Endodermal cell (in vitro differentiated cells): Measurements from ENCODE around the gene SEC23B. TPM values are rescaled to one million over a fixed set of nuclear protein-coding genes. Genes with fewer than 3 reads are reported as not detected.

ENCODE experiments used
- DNase-seq: peaks from one replicate; pipeline ENCODE4 v3.0.0-alpha.2; 2017
- H3K27ac ChIP-seq: 2 replicates; pipeline ENCODE4 v1.5.1; 2013; ENCODE audit warnings: mild to moderate bottlenecking, low read depth, low read length, moderate library complexity
- H3K27me3 ChIP-seq: 2 replicates; pipeline ENCODE4 v1.6.1; 2013; ENCODE audit warnings: mild to moderate bottlenecking, low read length, moderate library complexity; ENCODE audit not compliant: insufficient read depth, control insufficient read depth, poor library complexity, severe bottlenecking
- H3K36me3 ChIP-seq: 2 replicates; pipeline ENCODE4 v1.7.0; 2013; ENCODE audit warnings: mild to moderate bottlenecking, low read length, moderate library complexity; ENCODE audit not compliant: control insufficient read depth, insufficient read depth
- H3K4me1 ChIP-seq: one replicate; pipeline ENCODE4 v1.7.0; 2013; ENCODE audit warnings: low read length; ENCODE audit not compliant: control insufficient read depth, insufficient read depth
- H3K4me3 ChIP-seq: 2 replicates; pipeline ENCODE4 v1.5.1; 2013; ENCODE audit warnings: mild to moderate bottlenecking, low read length, moderate library complexity
- H3K9ac ChIP-seq: 2 replicates; pipeline ENCODE4 v1.6.1; 2013; ENCODE audit warnings: mild to moderate bottlenecking, low read length, moderate library complexity; ENCODE audit not compliant: poor library complexity, severe bottlenecking; ENCODE audit errors: extremely low read depth
- H3K9me3 ChIP-seq: 2 replicates; pipeline ENCODE4 v1.6.1; 2013; ENCODE audit warnings: mild to moderate bottlenecking, low read length, moderate library complexity; ENCODE audit not compliant: control insufficient read depth
- H3K27ac Mint-ChIP-seq: 2 replicates; pipeline ENCODE4 v1.8.0; 2020; ENCODE audit warnings: mixed read lengths
- H3K27me3 Mint-ChIP-seq: 2 replicates; pipeline ENCODE4 v1.8.0; 2021; ENCODE audit warnings: mild to moderate bottlenecking, mixed read lengths; ENCODE audit not compliant: insufficient read depth
- H3K36me3 Mint-ChIP-seq: 2 replicates; pipeline ENCODE4 v1.8.0; 2020; ENCODE audit warnings: low read depth, mixed read lengths
- H3K4me1 Mint-ChIP-seq: 2 replicates; pipeline ENCODE4 v1.8.0; 2020; ENCODE audit warnings: mixed read lengths
- H3K4me3 Mint-ChIP-seq: 2 replicates; pipeline ENCODE4 v1.8.0; 2020; ENCODE audit warnings: mild to moderate bottlenecking, moderate library complexity, mixed read lengths
- H3K9me3 Mint-ChIP-seq: 2 replicates; pipeline ENCODE4 v1.8.0; 2020; ENCODE audit warnings: mild to moderate bottlenecking, mixed read lengths
- CTCF ChIP-seq: fragments of 200-600 bp; sonication (generic); conservative IDR thresholded peaks from 2 replicates; pipeline ENCODE4 v1.5.0; 2021; ENCODE audit warnings: antibody characterized with exemption, mild to moderate bottlenecking
- WGBS, 2 experiments: methylation state at CpG; one replicate each; pipeline versions ENCODE4 v1.1.5 to v1.1.7; 2013; ENCODE audit warnings: missing lambda C conversion rate in 2 of 2, mixed read lengths in 1 of 2; ENCODE audit not compliant: insufficient coverage in 1 of 2, insufficient read length in 1 of 2; 5-methylcytosine and 5-hydroxymethylcytosine counted together
- total RNA-seq, 2 donors: library from RNA; stranded (reverse); fragmentation: NEBNext Ultra II Directional in 1 of 2; extraction: Animal tissue kit (Norgen Biotek cat#: 25700) in 1 of 2; gene quantifications; 2 replicates in 1 of 2; 3 replicates in 1 of 2; pipeline ENCODE4 v1.2.1, GENCODE V29; 2021

Gene SEC23B
- total RNA-seq, 2 donors from 2014 or later: 65.0 to 73.5 TPM

- 90 to 100% methylated on average over 3 to 5 of the region's 5 CpGs for WGBS, 2 experiments
- TF ChIP-seq CTCF: no peak
- no peak overlapping the region for H3K9ac ChIP-seq
- H3K36me3 Mint-ChIP-seq: peaks cover 70% of the 10 kb centered on the region
- no peaks in the 10 kb centered on the region for H3K9me3 ChIP-seq
- H3K27ac ChIP-seq: no peak overlapping the region
- peaks cover 73% of the 10 kb centered on the region for H3K36me3 ChIP-seq
- no peak overlapping the region for H3K27ac Mint-ChIP-seq
- no peaks in the 10 kb centered on the region for H3K4me1 ChIP-seq
- H3K27me3 Mint-ChIP-seq: no peaks in the 10 kb centered on the region
- DNase-seq: no peak
- no peaks in the 10 kb centered on the region for H3K27me3 ChIP-seq
- no peaks in the 10 kb centered on the region for H3K9me3 Mint-ChIP-seq
- H3K4me1 Mint-ChIP-seq: no peaks in the 10 kb centered on the region
- H3K4me3 ChIP-seq: no peak overlapping the region
- no peak overlapping the region for H3K4me3 Mint-ChIP-seq
These were observed 34.0 kb downstream of the SEC23B start for GRCh38 chr20:18541741-18542140.

DNA sequence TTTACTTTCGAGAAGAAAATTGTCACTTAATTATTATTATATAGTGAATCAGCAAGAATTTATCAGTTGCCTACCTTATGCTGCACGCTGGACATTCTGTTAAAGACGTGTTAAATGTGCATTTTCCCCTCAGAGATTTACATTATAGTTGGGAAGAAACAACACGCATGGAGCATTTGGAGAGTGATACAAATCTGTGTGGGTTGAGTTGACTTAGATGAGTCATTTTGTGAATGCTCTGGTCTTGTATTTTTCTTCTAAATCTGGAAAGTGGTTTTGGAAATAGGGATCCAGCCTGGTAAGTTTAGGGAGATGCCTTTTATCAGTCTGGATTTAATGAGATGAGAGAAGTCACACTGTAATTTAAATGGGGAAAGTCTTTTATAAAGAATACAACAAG, 35.5 kb downstream of the SEC23B start:
- peaks cover 80% of the 10 kb centered on the region for H3K36me3 ChIP-seq
- H3K27me3 Mint-ChIP-seq: no peaks in the 10 kb centered on the region
- H3K9ac ChIP-seq: no peak overlapping the region
- no peak overlapping the region for H3K4me3 Mint-ChIP-seq
- H3K4me1 Mint-ChIP-seq: no peaks in the 10 kb centered on the region
- WGBS, 2 experiments: 93% methylated on average over 3 of the region's 4 CpGs; no CpG with 5 or more reads in 1 of the 2 experiments
- no peaks in the 10 kb centered on the region for H3K4me1 ChIP-seq
- no peaks in the 10 kb centered on the region for H3K9me3 Mint-ChIP-seq
- no peak overlapping the region for H3K27ac Mint-ChIP-seq
- no peak for TF ChIP-seq CTCF
- H3K27me3 ChIP-seq: no peaks in the 10 kb centered on the region
- no peak overlapping the region for H3K4me3 ChIP-seq
- H3K36me3 Mint-ChIP-seq: peaks cover 67% of the 10 kb centered on the region
- no peak for DNase-seq
- H3K27ac ChIP-seq: no peak overlapping the region
- H3K9me3 ChIP-seq: no peaks in the 10 kb centered on the region

- Histone ChIP-seq H3K4me1 (no peaks in the 10 kb centered on the region), H3K36me3 (peaks cover 82% of the 10 kb centered on the region), H3K9me3 (no peaks in the 10 kb centered on the region), H3K4me3 (no peak overlapping the region), H3K27ac (no peak overlapping the region), H3K9ac (no peak overlapping the region), H3K27me3 (no peaks in the 10 kb centered on the region)
- H3K36me3 Mint-ChIP-seq: peaks cover 66% of the 10 kb centered on the region
- no peak overlapping the region for H3K4me3 Mint-ChIP-seq
- no peaks in the 10 kb centered on the region for H3K9me3 Mint-ChIP-seq
- no peak overlapping the region for H3K27ac Mint-ChIP-seq
- TF ChIP-seq CTCF: no peak
- H3K4me1 Mint-ChIP-seq: no peaks in the 10 kb centered on the region
- no peak for DNase-seq
- WGBS, 2 experiments: 84 to 97% methylated on average over 6 to 7 of the region's 7 CpGs
- H3K27me3 Mint-ChIP-seq: no peaks in the 10 kb centered on the region
These were observed 36.2 kb downstream of the SEC23B start for GRCh38 chr20:18543932-18544331.
